ENCODE data around the gene DCBLD2.

Gene DCBLD2

DNA sequence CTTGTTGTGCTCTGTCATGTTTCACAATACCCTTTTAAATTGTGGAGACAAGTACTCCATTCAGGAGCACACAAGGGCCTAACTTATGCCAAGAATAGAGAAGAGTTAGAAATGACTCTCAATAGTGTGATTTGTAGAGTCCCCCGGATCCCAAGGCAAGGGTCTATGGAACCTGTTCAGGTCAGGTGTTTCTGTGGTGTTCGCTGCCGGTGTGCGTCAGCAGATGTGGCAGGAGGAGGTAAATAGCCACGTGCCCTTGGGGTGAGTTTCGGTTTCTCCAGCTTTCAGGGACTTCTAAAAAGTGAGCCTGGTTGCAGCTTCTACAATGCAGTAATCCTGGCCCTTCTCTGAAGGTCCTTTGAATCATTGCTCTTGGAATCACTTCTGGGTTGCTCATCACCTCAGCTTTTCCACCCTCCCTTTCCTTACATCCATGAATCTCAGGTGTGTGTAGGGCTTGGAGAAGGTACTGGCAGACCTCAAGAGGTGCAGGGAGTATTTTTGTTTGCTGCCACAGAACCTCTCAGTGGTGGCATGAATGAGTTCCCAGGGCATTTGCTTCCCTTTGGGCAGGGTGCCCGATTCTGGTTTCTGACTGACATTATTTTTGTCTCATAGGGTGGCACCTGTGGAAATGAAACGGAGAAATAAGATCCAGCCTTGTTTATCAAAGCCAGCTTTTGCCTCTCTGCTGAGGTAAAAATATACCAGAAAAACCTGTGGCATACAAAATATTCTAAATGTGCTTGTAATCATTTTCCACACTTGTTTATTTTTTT, 131.0 kb downstream of the DCBLD2 start:
- TF ChIP-seq GATA1 (IDR thresholded peaks at IDR 0.05; ENCODE audit: low read depth, low read length) (no peak), POLR2A (IDR thresholded peaks at IDR 0.05; ENCODE audit: low read length) (no peak)
- DNase-seq, result no peak

DNA sequence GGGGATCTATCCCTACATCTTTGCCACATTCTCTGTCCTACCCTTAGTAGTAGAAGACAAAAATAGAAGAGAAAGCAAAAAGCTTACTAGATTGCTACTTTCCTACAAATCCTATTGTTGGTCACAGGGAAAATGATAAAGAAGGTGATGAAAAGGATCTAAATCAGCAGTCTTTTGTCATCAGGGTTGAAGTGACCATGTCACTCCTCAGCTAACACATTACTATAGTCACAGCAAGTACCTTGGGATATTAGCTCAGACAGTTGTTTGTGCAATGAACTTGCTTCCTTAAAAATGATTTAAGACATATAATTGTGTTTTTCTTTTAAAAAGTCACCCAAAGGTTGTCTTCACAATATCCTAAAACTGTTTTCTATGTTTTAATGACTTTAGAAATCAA, 132.0 kb downstream of the DCBLD2 start:
- DNase-seq, result no peak
- no peak for TF ChIP-seq POLR2A (IDR thresholded peaks at IDR 0.05; ENCODE audit: low read length)
- no peak for TF ChIP-seq GATA1 (IDR thresholded peaks at IDR 0.05; ENCODE audit: low read depth, low read length)

GRCh38 chr3:98768961-98769360, 132.5 kb downstream of the DCBLD2 start:
- no peak for DNase-seq
- TF ChIP-seq GATA1 (IDR thresholded peaks at IDR 0.05; ENCODE audit: low read depth, low read length) (no peak), POLR2A (IDR thresholded peaks at IDR 0.05; ENCODE audit: low read length) (no peak)

DNA sequence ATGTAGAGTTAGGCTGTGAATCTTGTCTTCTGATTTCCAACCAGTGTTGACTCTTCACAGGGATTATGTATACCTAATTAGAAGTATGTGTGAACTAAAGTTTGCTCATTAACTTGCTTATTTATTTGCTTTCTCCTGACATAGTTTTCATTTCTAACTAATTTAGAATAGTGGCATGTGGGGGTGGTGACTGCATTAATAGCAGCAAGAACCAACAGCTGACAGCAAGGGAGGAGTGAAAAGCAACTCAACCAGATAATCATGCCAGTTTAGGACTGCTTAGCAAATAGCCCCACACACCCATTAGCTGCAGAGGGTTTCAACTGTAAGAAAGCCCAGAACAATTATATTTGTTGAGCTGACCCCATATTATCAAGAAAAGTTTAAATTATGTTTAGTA, 134.6 kb downstream of the DCBLD2 start:
- no peak for DNase-seq
- TF ChIP-seq POLR2A (IDR thresholded peaks at IDR 0.05; ENCODE audit: low read length) (no peak), GATA1 (IDR thresholded peaks at IDR 0.05; ENCODE audit: low read depth, low read length) (no peak)

GRCh38 chr3:98765721-98766120, 135.8 kb downstream of the DCBLD2 start:
- TF ChIP-seq GATA1 (IDR thresholded peaks at IDR 0.05; ENCODE audit: low read depth, low read length) (no peak), POLR2A (IDR thresholded peaks at IDR 0.05; ENCODE audit: low read length) (no peak)
- DNase-seq, result no peak

DNA sequence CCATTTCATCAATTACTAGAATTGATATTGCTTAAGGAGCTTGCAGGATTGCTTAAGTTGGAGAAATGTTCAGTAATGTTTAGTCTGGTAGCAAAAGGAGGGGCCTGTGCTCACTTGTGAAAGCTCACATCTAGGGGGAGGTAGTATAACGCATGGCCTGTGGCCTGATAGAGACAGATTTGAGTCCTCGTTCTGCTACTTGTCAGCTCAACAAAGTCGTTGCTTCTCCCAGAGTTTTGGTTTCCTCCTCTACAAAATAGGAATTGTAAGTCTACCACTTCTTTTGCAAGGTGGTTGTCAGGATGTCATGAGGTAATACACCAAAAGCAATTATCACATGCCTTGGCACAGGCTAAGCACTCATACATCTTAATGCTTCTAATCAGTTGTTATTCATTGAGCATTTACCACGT, 137.0 kb downstream of the DCBLD2 start:
- DNase-seq, result no peak
- TF ChIP-seq GATA1 (IDR thresholded peaks at IDR 0.05; ENCODE audit: low read depth, low read length), result no peak
- TF ChIP-seq POLR2A (IDR thresholded peaks at IDR 0.05; ENCODE audit: low read length), result no peak

GRCh38 chr3:98763819-98764418, 137.6 kb downstream of the DCBLD2 start:
- TF ChIP-seq POLR2A (IDR thresholded peaks at IDR 0.05; ENCODE audit: low read length) (no peak), GATA1 (IDR thresholded peaks at IDR 0.05; ENCODE audit: low read depth, low read length) (no peak)
- no peak for DNase-seq

DNA sequence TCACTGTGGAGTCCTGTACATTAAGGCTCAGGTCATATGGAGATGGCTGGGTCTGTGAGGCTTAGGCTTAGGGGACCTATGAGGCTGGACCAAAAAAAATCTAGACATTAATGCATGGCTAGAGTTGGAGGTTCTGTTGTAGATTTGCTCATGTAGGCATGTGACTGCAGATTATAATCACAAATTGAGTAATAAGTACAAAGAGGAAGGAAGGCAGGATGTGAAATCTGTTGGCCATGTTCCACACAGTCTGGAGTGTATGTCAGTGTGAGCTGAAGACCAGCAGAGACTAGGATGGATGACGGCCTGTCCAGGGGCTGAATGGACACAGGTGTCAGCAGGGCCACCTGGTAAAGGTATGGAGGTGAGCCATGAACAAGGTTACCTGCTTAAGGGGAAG, 138.4 kb downstream of the DCBLD2 start, which contains the start of gene ST3GAL6:
Gene ST3GAL6 (plus strand): TSS at position 265 of the 400 bp plus-strand sequence. CDS start 5,101 bp downstream, outside the sequence.
- DNase-seq, result peak; percentile 36 to 40

GRCh38 chr3:98761643-98762229, 139.8 kb downstream of the DCBLD2 start:
- DNase-seq, result peak; percentile 13 to 69
- TF ChIP-seq GATA1 (IDR thresholded peaks at IDR 0.05; ENCODE audit: low read depth, low read length) (no peak), POLR2A (IDR thresholded peaks at IDR 0.05; ENCODE audit: low read length) (no peak)

More for the DNA sequence above, 138.4 kb downstream of the DCBLD2 start, which contains the start of gene ST3GAL6:
- TF ChIP-seq GATA1 (IDR thresholded peaks at IDR 0.05; ENCODE audit: low read depth, low read length) (no peak), POLR2A (IDR thresholded peaks at IDR 0.05; ENCODE audit: low read length) (no peak)

- DNase-seq, result no peak
- no peak for TF ChIP-seq POLR2A (IDR thresholded peaks at IDR 0.05; ENCODE audit: low read length)
- TF ChIP-seq GATA1 (IDR thresholded peaks at IDR 0.05; ENCODE audit: low read depth, low read length), result no peak
Measured at GRCh38 chr3:98759629-98760028, 141.9 kb downstream of the DCBLD2 start.

GRCh38 chr3:98755601-98756000, 145.9 kb downstream of the DCBLD2 start:
- TF ChIP-seq GATA1 (IDR thresholded peaks at IDR 0.05; ENCODE audit: low read depth, low read length), result no peak
- no peak for TF ChIP-seq POLR2A (IDR thresholded peaks at IDR 0.05; ENCODE audit: low read length)

DNA sequence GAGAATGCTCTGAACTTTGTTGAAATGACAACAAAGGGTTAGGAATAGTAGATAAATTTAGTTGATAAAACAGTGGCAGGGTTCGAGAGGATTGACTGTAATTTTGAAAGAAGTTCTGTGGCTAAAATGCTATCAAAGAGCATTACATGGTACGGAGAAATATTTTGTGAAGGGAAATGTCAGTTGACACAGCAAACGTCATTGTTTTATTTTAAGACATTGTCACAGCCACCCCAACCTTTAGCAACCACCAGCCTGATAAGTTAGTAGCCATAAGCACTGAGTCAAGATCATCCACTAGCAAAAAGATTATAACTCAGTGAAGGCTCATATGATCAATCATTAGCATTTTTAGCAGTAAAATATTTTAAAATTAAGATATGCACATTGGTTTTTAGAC, 147.0 kb downstream of the DCBLD2 start:
- TF ChIP-seq GATA1 (IDR thresholded peaks at IDR 0.05; ENCODE audit: low read depth, low read length) (no peak), POLR2A (IDR thresholded peaks at IDR 0.05; ENCODE audit: low read length) (no peak)
- DNase-seq, result no peak

More at GRCh38 chr3:98755601-98756000, 145.9 kb downstream of the DCBLD2 start:
- no peak for DNase-seq

GRCh38 chr3:98750276-98750919, 151.1 kb downstream of the DCBLD2 start:
- TF ChIP-seq GATA1 (IDR thresholded peaks at IDR 0.05; ENCODE audit: low read depth, low read length) (no peak), POLR2A (IDR thresholded peaks at IDR 0.05; ENCODE audit: low read length) (no peak)

DNA sequence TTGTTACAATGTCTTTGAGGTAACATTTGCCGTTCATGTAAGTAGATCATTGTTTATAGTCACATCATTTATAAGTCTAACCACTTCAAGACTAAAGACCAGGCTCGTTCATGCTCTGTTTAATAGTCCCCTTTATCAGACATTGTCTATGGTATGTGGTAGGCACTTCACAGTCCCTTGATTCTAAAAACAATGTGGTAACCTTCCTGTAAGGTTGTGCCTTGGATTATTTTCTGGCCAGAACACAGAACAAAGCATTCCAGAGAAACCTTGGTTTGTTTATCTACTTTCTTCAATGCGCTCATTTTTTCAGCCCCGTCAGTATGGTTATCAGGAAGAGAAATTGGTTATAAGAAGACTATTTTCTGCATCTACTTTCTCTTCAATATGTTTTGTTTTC, 154.6 kb downstream of the DCBLD2 start:
- DNase-seq, result no peak
- TF ChIP-seq GATA1 (IDR thresholded peaks at IDR 0.05; ENCODE audit: low read depth, low read length) (no peak), POLR2A (IDR thresholded peaks at IDR 0.05; ENCODE audit: low read length) (no peak)

More at GRCh38 chr3:98750276-98750919, 151.1 kb downstream of the DCBLD2 start:
- DNase-seq, result no peak

Measured in erythroblast (primary cell).